HK-2 (cell line): Measurements from ENCODE around the gene SF3B2.

ENCODE experiments used
- DNase-seq: peaks from one replicate; pipeline ENCODE4 v3.0.0-alpha.2; 2018; ENCODE audit not compliant: unreplicated experiment

SF3B2 gene

DNA sequence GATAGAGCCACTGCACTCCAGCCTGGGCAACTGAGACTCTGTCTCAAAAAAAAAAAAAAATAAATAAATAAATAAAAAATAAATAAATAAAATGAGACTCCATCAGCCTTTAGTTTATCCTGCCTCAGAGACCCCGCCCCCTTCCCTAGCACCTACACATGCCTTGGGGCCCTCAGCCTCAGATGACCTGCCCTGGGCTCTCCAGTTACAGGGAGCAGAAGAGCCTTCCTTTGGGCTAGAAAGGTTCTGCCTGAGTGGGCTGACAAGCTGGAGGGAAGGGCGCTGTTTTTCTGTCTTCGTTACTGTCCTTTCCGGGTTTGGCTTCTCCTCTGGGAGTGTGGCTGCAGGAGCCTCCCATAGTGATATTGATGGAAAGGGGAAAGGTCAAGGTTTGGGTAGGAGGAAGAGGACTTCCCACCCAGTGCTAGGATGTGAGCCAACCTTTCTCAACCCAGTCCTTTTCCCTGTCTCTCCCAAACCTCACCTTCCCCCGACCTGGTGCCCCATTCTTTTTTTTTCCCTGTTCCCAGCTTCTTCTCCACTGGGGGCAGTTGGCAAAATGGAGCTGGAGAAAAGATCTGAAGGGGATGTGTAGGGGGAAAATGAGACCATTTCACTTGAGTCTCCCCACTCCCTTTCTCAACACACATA lies 1.5 kb upstream of the SF3B2 start:
- no peak for DNase-seq

DNA sequence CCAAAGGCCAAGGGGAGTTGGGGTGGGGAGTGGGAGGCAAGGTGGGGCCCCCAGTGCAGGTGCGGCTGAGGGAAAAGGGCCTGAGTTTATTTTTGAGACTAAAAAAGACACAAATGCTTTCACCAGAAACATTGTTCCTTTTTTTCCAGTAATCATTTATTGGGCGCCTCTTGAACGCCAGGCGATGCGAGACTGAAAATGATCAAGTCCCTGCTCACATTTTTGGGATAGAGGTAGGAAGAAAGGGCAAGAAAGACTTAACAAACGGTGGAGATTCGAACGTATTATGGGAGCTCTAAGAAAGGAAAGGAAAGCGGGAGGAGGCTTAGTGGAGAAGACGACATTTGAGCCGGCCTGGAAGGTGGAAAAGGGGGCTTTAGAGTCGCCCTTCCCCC lies 796 bp upstream of the SF3B2 start:
- no peak for DNase-seq

DNA sequence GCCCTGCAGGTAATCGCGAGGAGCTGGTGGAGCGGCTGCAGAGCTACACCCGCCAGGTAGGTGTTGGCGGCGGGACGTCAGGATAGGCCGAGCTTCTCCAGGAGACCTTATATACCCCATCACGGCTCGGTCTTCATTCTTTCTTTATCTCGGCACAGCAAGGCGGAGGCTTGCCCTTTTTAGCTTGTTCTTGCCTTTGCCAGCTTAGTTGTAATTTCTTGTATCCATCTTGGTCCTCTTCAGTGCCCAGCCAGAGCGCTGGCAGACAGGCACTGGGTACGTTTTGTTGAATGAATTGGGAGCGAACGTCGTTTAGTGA lies 459 bp downstream of the SF3B2 start:
- DNase-seq: no peak

DNA sequence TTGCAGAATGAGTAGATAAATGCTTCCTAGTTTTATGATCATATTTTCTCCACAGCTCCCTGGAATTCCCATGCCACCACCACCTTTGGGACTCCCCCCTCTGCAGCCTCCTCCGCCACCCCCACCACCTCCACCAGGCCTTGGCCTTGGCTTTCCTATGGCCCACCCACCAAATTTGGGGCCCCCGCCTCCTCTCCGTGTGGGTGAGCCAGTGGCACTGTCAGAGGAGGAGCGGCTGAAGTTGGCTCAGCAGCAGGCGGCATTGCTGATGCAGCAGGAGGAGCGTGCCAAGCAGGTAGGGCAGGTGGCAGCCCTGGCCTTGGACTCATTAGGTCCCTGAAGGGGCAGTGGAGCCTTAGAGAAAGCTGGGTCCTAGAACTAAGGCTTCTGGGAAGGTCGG lies 2.9 kb downstream of the SF3B2 start:
- no peak for DNase-seq

DNA sequence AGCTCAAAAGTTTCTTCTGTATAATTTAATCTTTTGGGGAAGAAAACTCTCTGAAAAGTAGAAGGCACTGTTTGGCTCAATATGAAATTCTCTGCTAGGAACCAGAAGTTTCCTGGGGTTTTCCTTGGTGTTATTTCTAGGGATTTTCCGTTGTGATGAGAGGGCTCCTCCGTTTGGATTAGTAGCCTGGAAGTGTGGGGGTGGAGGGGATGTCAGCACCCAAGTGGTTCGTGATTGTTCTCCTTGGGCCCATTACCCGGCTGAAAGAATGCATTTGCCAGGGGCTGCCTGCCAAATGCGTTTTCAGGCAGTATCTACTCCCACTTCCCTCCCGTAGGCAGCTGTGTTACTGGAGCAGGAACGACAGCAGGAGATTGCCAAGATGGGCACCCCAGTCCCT lies 4.3 kb downstream of the SF3B2 start:
- DNase-seq: no peak

DNA sequence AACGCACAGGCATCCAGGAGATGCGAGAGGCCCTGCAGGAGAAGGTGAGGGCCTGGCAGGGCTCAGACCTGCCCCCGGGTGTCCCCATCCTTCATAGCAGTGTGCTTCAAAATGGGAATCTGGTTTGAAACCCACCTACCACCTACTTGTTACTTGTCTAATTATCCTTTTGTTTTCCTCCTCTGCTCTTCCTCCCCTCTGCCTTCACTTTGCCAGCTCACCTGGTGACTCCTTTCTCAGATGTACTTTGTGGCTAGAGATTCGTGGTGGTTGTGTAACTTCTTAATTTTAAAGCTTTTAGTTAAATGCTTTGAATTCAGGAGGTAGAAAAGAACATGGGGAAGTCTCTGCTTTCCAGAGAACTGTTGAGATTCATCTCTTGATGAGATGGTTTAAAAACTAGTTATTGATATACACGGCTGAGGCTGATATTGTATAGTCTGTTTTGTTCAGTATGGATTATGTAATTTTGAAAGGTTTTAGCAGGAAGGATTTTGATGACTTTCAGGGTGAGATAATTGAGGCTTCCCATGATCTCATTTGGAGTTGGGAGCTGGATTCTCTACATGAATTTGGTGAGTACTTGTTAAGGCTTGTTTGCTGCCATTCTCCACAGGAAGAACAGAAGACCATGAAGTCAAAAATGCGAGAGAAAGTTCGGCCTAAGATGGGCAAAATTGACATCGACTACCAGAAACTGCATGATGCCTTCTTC lies 8.0 kb downstream of the SF3B2 start:
- no peak for DNase-seq

DNA sequence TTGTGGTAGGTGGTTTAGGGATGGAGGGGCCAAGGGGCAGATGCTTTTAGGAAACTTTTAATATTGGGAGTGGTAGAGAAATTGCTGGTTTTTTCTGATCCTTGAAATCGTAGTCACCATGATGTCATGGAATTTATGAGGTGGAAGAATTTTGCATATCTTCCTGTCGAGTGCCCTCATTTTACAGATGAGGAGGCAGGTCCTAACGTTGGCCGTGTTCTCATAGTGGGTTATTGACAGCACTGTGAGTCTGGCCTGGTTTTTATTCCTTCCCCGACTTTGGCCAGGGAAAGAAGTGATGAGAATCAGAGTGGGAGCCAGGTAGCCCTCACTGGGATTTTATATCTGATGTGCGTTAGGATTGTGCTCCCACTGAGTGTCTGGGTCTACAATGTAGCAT lies 9.1 kb downstream of the SF3B2 start:
- no peak for DNase-seq

DNA sequence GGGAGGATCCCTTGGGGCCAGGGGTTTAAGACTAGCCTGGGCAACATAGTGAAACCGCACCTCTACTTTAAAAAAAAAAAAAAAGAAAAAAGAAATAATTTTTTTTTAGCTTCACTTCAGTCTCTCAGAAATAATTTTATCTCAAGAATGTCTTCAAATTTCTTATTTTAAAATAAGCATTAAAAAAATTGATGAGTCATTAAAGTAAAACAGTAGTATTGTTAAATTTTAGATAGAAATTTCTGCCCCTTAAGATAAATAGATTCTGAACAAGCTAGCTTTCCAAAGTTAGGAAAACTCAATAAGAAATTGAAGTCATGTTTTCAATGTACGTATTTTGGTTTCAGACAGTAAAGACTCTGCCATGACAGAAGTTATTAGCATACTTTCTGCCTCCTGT lies 10.2 kb downstream of the SF3B2 start:
- no peak for DNase-seq

DNA sequence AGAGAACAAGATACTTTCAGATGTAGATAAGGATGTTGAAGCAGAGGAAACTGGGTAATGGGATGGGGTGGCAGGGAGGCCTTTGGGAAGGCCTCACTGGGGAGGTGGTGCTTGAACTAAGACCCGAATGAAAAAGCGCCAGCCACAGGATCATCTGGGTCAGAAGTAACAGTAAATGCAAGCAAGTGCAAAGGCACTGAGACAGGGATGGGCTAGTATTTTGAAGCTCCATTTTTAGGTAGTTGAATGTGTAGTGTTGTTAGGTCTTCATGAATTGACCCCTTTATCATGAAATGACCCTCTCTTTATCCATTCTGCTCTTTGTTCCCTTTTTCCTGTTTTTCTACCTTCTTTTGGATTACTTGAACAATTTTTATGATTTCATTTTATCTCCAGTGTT lies 11.7 kb downstream of the SF3B2 start:
- DNase-seq: no peak

DNA sequence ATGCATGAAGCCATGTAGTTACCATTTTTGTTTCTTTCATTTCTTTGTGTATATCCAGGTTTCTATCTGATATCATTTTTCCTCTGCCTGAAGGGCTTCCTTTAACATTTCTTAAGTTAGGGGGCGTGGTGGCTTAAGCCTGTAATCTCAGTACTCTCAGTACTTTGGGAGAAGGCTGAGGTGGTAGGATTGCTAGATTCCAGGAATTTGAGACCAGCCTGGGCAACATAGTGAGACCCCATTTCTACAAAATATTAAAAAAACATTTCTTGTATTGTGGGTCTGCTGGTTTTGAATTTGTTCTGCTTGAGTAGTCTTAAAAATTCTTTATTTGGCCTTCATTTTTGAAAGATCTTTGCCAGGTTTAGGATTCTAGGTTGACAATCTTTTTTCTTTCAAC lies 12.4 kb downstream of the SF3B2 start:
- DNase-seq: no peak

DNA sequence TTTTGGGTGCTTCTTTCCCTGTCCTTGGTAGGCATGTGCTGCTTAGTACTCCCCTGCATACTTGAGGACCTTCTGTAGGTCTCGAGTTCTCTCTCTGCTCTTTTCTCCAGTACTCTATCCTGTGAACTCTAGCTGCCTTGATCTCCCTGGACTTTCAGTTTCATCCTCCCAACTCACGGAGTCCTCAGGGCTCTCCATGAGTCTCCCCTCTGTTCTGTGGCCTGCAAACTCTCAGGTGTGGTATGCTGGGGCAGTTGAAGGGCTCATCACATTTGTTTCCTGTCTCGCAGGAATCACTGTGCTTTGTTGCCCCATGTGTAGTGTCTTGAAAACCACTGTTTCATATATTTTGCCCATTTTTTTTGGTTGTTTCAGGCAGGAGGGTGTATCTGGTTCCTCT lies 14.6 kb downstream of the SF3B2 start:
- DNase-seq: no peak

DNA sequence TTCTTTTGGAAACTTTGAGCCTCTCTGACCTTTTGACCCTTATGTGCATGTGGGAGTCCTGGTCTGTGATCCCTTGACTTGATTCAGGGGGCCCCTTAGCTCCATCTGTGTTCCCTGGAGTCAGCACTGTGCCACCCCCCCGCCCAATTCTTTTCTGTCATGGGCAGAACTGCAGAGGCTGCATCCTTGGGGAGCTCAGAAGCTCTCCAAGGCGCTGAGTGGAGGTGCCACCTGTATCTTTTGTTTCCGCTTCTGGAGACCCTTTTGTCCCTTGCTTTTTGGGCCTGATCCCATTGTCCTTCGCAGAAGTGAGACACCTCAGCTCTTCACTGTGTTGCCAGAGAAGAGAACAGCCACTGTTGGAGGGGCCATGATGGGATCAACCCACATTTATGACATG lies 15.5 kb downstream of the SF3B2 start:
- DNase-seq: no peak

DNA sequence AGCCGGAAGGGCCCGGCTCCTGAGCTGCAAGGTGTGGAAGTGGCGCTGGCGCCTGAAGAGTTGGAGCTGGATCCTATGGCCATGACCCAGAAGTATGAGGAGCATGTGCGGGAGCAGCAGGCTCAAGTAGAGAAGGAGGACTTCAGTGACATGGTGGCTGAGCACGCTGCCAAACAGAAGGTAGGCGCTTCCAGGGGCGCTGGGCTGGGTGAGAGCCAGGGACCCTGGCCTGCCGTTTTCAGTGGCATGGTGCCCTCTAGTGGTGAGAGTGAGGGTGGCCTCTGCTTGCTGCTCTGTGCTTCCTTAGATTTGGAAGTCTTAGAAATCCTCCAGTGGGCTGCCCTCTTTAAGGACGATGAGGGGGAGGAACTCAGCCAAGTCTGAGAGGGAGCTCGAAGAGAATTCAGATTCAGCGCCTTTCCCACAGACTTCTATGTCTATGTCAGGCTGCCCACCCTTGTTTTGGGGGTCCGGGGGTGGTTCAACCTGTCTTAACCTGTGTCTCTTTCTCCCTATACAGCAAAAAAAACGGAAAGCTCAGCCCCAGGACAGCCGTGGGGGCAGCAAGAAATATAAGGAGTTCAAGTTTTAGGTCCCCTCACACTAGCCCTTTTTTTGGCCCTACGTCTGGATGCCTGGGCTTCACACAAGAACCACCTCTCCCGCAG lies 16.1 kb downstream of the SF3B2 start:
- peak; percentile 58 for DNase-seq

DNA sequence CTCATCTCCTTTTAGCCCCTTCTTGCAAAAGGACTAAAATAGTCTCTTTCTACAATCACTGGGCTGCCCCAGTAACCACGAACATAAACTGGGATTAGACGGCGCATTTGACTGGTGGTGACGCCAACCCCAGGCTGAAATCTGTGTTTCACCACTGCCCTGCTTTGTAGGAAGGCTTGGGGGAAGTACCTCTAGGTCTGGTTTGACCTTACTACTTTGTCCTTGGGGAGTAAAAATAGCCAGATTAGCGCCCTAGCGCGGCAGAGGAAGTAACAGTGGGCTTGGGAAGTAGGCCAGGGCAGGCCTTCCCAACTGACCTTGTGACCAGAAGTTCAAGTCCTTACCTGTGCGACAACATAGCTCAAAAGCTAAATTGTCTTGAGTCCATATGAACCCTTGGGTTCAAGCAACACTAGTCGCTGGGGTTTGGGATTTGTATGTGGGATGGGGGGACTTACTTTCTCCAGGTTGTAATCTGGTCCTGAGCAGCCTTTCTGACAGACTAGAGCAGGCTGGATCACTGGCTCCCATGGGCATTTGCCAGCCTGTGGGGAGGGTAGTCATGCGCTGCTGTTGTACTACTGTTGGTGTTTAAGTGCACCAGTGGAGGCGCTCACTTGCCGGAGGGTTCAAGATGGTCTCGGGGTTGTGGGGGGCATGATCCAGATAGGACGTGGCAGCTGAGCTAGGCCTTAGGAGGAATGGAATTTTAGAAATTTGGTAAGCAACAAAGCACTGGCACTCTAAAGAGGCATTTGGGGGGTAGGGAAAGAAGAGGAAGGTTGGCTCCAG lies 17.0 kb downstream of the SF3B2 start:
- no peak for DNase-seq

DNA sequence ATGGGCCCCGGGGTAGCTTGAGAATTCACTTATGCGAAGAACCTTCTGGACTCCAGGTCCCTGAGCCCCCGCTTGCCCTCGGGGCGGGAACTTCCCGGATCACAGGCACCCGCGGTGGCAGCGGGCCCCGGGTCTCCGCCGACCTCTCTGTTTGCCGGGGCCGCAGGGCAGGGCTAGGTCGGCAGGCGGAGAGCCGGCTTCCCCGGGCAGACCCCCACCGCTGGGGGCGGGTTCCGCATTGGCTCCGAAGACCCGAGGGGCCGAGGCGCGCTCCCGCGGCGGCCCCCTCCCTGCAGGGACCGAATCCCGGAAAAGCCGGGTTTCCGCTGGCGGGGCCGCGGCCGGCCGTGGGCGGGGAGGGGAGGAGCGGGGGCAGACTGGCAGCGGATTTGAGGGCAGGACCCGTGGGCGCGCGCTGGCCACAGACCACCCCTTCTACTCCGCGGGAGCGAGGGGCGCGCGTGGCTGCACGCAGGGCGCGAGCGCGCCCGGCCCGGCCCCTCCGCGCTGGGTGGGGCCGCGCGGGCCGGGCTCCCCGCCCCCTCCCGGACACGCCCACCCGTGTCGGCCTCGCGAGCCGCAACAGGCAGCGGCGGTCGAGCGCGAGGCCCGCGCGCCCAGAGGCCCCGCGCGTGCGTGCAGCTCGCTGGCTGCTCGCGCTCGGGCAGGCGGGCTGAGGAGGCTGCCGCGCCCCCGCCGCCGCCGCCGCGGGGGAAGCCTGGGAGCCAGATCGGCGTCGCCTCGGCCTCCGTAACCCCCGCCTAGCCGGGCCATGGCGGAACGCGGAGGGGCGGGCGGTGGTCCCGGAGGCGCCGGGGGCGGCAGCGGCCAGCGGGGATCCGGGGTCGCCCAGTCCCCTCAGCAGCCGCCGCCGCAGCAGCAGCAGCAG lies 17.8 kb downstream of the SF3B2 start, which contains the start of gene PACS1:
PACS1 (plus strand) TSS at position 558 of the 889 bp plus-strand sequence; CDS start at position 773, 215 bp downstream.
- DNase-seq: peak; percentile 53

DNA sequence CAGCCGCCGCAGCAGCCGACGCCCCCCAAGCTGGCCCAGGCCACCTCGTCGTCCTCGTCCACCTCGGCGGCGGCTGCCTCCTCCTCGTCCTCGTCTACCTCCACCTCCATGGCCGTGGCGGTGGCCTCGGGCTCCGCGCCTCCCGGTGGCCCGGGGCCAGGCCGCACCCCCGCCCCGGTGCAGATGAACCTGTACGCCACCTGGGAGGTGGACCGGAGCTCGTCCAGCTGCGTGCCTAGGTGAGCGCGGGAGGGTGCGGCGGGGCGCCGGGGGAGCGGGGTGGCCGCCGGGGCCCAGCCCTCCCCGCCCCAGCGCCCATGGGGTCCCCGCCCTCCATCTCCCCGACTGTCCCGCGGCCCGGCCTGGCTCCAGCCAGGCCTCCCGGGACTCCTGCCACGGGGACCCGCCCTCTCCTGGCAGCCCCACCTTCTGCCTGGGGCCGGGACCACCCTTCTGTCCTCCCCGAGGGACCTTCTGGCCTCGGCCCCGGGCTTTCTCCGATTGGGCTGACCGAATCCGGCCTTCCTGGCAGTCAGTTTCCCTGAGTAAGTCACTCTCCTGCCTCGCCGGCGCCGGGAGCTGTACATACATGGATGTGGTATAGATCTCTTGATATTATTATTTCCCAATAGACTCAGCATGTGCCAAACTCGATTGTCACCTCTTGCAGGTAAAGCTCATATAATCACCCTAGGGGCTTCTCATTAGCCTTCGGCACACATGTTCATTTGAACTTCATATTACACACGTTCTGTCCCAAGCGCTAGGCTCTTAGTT lies 18.6 kb downstream of the SF3B2 start:
- no peak for DNase-seq

DNA sequence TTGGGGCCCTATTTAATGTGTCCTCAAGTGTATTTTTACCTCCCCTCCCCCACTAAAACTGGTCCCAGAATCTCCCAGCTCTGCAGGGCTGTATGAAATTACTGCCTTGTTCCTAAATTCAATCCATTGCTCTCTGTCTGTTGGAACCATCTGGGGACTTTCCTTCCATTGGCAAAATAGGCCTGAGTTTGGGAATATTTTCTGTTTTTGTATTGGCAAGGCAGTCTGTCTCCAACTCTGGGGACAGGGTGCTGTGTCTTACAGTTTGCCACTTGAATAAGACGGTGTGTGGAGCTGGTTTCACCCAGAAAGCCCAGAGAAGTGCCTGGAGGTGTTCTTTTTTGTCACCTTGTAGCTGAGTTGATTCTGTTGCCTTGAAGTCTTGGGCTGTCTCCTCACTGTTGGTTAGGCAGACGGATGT lies 19.2 kb downstream of the SF3B2 start:
- no peak for DNase-seq

DNA sequence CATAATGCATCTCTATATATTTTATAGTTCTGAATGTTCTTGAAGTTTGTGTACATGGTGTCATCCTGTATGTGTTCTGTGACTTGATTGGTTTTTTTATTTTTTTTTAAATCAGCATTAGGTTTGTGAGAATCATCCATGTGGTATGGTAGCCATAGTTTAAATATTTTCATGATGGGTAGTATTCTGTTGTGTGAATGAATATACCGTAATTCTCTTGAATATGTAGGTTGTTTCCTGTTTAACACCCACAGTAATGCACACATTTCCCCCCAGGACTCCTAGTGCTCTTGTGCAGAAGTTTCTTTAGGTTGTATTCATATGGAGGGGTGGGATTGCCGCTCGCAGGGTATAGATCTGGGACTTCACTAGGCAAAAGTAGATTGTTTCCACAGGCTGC lies 19.9 kb downstream of the SF3B2 start:
- DNase-seq: no peak

DNA sequence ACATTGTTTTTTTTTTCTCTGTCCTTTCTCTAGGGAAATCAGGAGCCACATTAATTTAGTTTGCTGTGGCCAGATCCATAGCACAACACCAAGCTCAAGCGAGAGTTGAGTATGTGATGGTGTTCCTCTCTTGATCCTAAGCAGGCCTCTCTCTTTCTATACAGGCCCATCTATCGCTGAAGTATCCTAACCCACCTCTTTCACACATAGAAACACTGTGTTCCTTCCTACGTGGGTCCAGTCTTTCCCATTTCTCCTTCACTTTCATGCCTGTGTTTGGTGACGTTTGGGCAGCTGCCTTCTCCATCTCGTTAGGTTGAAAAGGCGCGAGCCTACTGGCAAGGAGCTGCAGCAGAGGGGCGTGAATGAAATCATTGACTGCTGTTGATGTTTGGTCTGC lies 20.4 kb downstream of the SF3B2 start:
- no peak for DNase-seq

DNA sequence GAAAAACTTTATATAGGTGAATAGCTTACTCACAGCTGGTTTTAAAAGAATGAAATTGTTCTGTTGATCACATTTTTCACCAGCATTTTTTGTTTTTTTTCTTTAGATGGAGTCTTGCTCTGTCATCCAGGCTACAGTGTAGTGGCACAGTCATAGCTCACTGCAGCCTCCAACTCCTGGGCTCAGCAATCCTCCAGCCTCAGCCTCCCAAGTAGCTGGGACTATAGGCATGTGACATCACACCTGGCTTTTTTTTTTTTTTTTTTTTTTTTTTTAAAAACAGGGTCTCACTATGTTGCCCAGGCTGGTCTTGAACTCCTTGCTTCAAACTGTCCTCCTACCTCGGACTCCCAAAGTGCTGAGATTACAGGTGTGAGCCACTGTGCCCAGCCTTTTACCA lies 21.5 kb downstream of the SF3B2 start:
- DNase-seq: no peak

DNA sequence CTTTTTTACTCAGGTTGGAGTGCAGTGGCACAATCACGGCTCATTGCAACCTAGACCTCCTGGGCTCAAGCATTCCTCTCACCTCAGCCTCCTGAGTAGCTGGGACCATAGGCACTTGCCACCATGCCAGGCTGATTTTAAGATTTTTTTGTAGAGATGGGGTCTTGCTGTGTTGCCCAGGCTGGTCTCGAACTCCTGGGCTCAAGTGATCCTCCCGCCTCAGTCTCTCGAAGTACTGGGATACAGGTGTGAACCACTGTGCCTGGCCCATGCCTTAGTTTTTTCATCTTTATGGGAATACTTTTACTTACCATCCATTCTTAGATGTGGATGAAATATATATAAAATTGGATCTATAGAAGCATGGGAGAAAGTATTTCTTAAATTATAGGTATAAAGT lies 23.1 kb downstream of the SF3B2 start:
- DNase-seq: no peak
